Measurements from ENCODE around the gene DBH.

DNA sequence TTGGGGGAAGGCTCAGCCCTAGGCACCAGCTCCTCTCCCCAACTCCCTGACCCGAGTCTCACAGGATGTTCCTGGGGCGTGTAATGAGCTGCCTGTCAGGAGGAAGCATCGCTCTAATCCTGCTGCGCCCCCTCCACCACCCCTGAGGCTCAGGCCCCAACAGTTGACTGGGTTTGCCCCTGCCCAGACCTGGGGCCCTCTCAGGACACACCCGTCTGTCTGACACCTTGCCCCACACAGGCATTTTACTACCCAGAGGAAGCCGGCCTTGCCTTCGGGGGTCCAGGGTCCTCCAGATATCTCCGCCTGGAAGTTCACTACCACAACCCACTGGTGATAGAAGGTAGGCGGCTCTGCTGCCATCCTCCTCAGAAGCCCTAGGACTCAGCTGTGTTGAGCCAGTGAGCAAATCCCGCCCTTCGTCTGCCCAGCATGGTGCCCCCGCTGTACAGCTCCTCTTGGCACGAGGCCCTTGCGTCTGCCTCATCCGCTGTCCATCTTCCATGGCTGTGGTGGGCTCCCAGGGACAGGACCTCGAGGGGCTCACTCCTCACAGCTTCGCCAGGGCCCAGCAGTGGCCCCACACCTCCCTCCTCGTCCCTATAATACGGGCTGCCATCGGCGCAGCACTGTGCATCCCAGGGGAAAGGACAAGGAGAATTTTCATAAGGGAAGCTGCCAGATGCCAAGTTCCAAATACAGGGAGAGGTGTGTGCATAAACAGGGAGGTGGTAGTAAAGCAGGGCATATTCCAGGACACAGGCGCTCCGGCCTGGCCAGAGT is 8.0 kb downstream of the DBH start:
- TF ChIP-seq, protein P1, sequence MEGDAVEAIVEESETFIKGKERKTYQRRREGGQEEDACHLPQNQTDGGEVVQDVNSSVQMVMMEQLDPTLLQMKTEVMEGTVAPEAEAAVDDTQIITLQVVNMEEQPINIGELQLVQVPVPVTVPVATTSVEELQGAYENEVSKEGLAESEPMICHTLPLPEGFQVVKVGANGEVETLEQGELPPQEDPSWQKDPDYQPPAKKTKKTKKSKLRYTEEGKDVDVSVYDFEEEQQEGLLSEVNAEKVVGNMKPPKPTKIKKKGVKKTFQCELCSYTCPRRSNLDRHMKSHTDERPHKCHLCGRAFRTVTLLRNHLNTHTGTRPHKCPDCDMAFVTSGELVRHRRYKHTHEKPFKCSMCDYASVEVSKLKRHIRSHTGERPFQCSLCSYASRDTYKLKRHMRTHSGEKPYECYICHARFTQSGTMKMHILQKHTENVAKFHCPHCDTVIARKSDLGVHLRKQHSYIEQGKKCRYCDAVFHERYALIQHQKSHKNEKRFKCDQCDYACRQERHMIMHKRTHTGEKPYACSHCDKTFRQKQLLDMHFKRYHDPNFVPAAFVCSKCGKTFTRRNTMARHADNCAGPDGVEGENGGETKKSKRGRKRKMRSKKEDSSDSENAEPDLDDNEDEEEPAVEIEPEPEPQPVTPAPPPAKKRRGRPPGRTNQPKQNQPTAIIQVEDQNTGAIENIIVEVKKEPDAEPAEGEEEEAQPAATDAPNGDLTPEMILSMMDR (IDR thresholded peaks at IDR 0.05) = no peak
- TF ChIP-seq POLR2A (IDR thresholded peaks at IDR 0.05) = no peak
